ENCODE data around the gene ZNF839. TPM values are rescaled to one million over a fixed set of nuclear protein-coding genes. Genes with fewer than 3 reads are reported as not detected.

ZNF839 gene
- total RNA-seq, 1 experiment from 2014 or later: 10.8 TPM

GRCh38 chr14:102279688-102280348, 39.7 kb upstream of the ZNF839 start:
- TF ChIP-seq CTCF (IDR thresholded peaks at IDR 0.05): no peak
- TF ChIP-seq POLR2AphosphoS5 (IDR thresholded peaks at IDR 0.05; ENCODE audit: low read depth, low read length): peak; percentile 48; the same call in 1 of the 2 replicates
- TF ChIP-seq REST (IDR thresholded peaks at IDR 0.05; ENCODE audit: insufficient read depth in 1 of 2, low read depth in 2 of 2, low read length in 1 of 2): no peak
- no peak for TF ChIP-seq TCF7L2 (IDR thresholded peaks at IDR 0.05; ENCODE audit: low read depth, low read length)
- TF ChIP-seq SIN3A (IDR thresholded peaks at IDR 0.05; ENCODE audit: borderline replicate concordance, insufficient read depth, low read depth, low read length): no peak
- Histone ChIP-seq H3K4me1 (ENCODE audit: control insufficient read depth, insufficient read depth, low read length) (peaks cover 19% of the 10 kb centered on the region), H3K4me3 (ENCODE audit: low read depth in 2 of 2, low read length in 2 of 2) (peak overlapping the region in 1 of 2 experiments; percentile 24; a peak in 1 of 4 replicates), H3K36me3 (ENCODE audit: control insufficient read depth, insufficient read depth, low read length) (no peaks in the 10 kb centered on the region), H3K27me3 (ENCODE audit: control insufficient read depth, insufficient read depth, low read length) (no peaks in the 10 kb centered on the region), H3K9me3 (ENCODE audit: control insufficient read depth, insufficient read depth, low read depth, low read length) (no peaks in the 10 kb centered on the region), H3K27ac (ENCODE audit: low read length) (peak overlapping the region; percentile 81)
- intact Hi-C loops (cut with micrococcal nuclease; ENCODE audit: unreplicated experiment) (no loop called here), in situ Hi-C loops (cut with HindIII; ENCODE audit: low pct_unique_long_range_greater_than_20kb, low sequenced_read_pairs) (no loop called here)
- ATAC-seq (peak; percentile 95), DNase-seq (ENCODE audit: low read depth, low spot score) (peak; percentile 76)
- POLR2A ChIA-PET: no interaction called here
- CTCF ChIA-PET: no interaction called here
- no TSS peak for BruUV-seq (replicated peaks)

GRCh38 chr14:102280376-102280962, 39.1 kb upstream of the ZNF839 start:
- ChIA-PET POLR2A (no interaction called here), CTCF (no interaction called here)
- peak overlapping the region; percentile 81 for H3K27ac ChIP-seq (ENCODE audit: low read length)
- DNase-seq (ENCODE audit: low read depth, low spot score): no peak
- in situ Hi-C loops (cut with HindIII; ENCODE audit: low pct_unique_long_range_greater_than_20kb, low sequenced_read_pairs) (no loop called here), intact Hi-C loops (cut with micrococcal nuclease; ENCODE audit: unreplicated experiment) (no loop called here)
- TF ChIP-seq POLR2AphosphoS5 (IDR thresholded peaks at IDR 0.05; ENCODE audit: low read depth, low read length) (no peak), SIN3A (IDR thresholded peaks at IDR 0.05; ENCODE audit: borderline replicate concordance, insufficient read depth, low read depth, low read length) (no peak), CTCF (IDR thresholded peaks at IDR 0.05) (no peak), TCF7L2 (IDR thresholded peaks at IDR 0.05; ENCODE audit: low read depth, low read length) (no peak), REST (IDR thresholded peaks at IDR 0.05; ENCODE audit: insufficient read depth in 1 of 2, low read depth in 2 of 2, low read length in 1 of 2) (no peak)
- no peak overlapping the region; a peak in 1 of 4 replicates for H3K4me3 ChIP-seq (ENCODE audit: low read depth in 2 of 2, low read length in 2 of 2)
- BruUV-seq (replicated peaks): no TSS peak
- no peaks in the 10 kb centered on the region for H3K36me3 ChIP-seq (ENCODE audit: control insufficient read depth, insufficient read depth, low read length)
- H3K4me1 ChIP-seq (ENCODE audit: control insufficient read depth, insufficient read depth, low read length): peaks cover 19% of the 10 kb centered on the region
- H3K27me3 ChIP-seq (ENCODE audit: control insufficient read depth, insufficient read depth, low read length): no peaks in the 10 kb centered on the region
- no peaks in the 10 kb centered on the region for H3K9me3 ChIP-seq (ENCODE audit: control insufficient read depth, insufficient read depth, low read depth, low read length)
- ATAC-seq: 0 out of 2 replicates have a peak, but pooled peaks have one; percentile 5

Data from Panc1 (cell line).